VCaP (cell line): ENCODE data around the gene GLIS1.
"Not testable (repeated sequence)": the region's sequence is repeated elsewhere in the genome, so short reads cannot be mapped to it uniquely, and the experiment has no call there.

Experiments used
- H3K27ac ChIP-seq: fragments of 450-650 bp; 2 replicates; pipeline ENCODE4 v1.5.1; 2017
- CTCF ChIP-seq: fragments of 450-650 bp; conservative IDR thresholded peaks from 2 replicates; pipeline ENCODE4 v1.5.1; 2017; ENCODE audit warnings: mild to moderate bottlenecking, moderate library complexity

Gene GLIS1

GRCh38 chr1:53559854-53560580 lies 178.9 kb downstream of the GLIS1 start:
- TF ChIP-seq CTCF, result no peak

DNA sequence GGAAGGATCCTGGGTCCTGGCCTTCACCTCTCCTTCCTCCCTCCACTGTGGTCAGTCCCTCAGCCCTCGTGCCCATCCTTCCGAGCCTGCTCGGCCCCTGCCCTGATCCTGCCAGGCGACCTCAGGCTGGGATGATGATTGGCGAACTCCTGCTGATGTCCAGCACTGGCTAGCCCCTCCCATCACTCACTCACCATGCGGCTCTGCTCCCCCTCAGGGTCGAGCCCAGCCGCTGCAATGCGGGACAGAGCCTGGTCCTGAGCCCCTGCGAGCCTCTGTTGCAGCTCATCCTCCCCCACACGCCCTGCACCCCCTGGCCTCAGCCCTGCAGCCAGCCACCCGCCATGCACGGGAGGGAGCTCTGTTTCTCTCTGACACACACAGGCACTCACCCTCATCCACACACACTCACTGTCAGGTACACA lies 179.6 kb downstream of the GLIS1 start:
- no peak for TF ChIP-seq CTCF
- no peak overlapping the region for H3K27ac ChIP-seq

More at GRCh38 chr1:53559854-53560580, 178.9 kb downstream of the GLIS1 start:
- no peak overlapping the region for H3K27ac ChIP-seq

GRCh38 chr1:53558739-53559315 lies 180.1 kb downstream of the GLIS1 start:
- H3K27ac ChIP-seq, result no peak overlapping the region
- no peak for TF ChIP-seq CTCF

GRCh38 chr1:53557830-53558738 lies 180.9 kb downstream of the GLIS1 start:
- H3K27ac ChIP-seq, result no peak overlapping the region

DNA sequence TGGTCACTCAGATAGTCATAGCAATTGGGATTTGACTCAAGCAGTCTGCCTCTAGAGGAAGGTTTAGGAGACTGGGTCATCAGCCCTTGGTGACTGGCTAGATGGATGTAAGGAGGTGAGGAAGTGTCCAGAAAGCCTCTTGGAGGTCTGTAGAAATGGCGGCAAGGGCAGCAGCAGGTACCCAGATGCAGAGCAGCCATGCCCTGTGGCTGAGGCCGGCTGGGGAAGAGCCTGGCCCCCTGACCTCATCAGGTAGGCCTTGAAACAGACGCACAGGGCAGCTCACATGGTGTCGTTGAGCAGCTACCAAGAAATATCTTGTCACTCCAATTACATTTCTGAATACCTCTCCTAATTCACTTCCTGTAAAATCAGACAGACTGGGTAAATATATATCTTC lies 181.6 kb downstream of the GLIS1 start:
- no peak overlapping the region for H3K27ac ChIP-seq

More at GRCh38 chr1:53557830-53558738, 180.9 kb downstream of the GLIS1 start:
- no peak for TF ChIP-seq CTCF

GRCh38 chr1:53556657-53557227 lies 182.2 kb downstream of the GLIS1 start:
- no peak for TF ChIP-seq CTCF
- no peak overlapping the region for H3K27ac ChIP-seq

More for the DNA sequence above, 181.6 kb downstream of the GLIS1 start:
- TF ChIP-seq CTCF, result no peak

- H3K27ac ChIP-seq, result not testable (repeated sequence)
These were observed 183.2 kb downstream of the GLIS1 start for GRCh38 chr1:53555620-53556326.
